WTC11 (cell line): ENCODE results near the gene CST9L. TPM values are rescaled to one million over a fixed set of nuclear protein-coding genes. Genes with fewer than 3 reads are reported as not detected.

Source experiments
- ATAC-seq: fragments of 200-7000 bp; cut with Tn5 transposase; 2 replicates; pipeline ENCODE4 v1.10.0; 2021; ENCODE audit warnings: mild to moderate bottlenecking, moderate library complexity
- CTCF ChIA-PET: fragments of 300-600 bp; sonication (Branson Sonifier 250); formaldehyde crosslinking; loops from one replicate; lab custom pipeline; 2021; ENCODE audit warnings: antibody characterized with exemption; lab: Charles Lee
- POLR2A ChIA-PET: fragments of 350-600 bp; sonication (Branson Sonifier 250); formaldehyde crosslinking; loops from one replicate; lab custom pipeline; 2021; ENCODE audit warnings: antibody characterized with exemption; lab: Charles Lee
- DNase-seq: peaks from one replicate; pipeline ENCODE4 v3.0.0; 2021; ENCODE audit warnings: low spot score
- H3K27ac Mint-ChIP-seq: 2 replicates; pipeline ENCODE4 v1.8.0; 2021; ENCODE audit warnings: mixed read lengths
- H3K27me3 Mint-ChIP-seq: 2 replicates; pipeline ENCODE4 v1.8.0; 2021; ENCODE audit warnings: low read depth, mild to moderate bottlenecking, moderate library complexity, mixed read lengths
- H3K36me3 Mint-ChIP-seq: 2 replicates; pipeline ENCODE4 v1.8.0; 2021; ENCODE audit warnings: mixed read lengths
- H3K4me1 Mint-ChIP-seq: 2 replicates; pipeline ENCODE4 v1.8.0; 2022; ENCODE audit warnings: mixed read lengths
- H3K4me3 Mint-ChIP-seq: 2 replicates; pipeline ENCODE4 v1.8.0; 2021; ENCODE audit warnings: mild to moderate bottlenecking, moderate library complexity, mixed read lengths
- H3K9me3 Mint-ChIP-seq: 2 replicates; pipeline ENCODE4 v1.8.0; 2021; ENCODE audit warnings: mixed read lengths
- CDX4 ChIP-seq: fragments of 250-450 bp; sonication (Bioruptor Pico); IDR thresholded peaks from 2 replicates; pipeline ENCODE4 v1.9.0; 2021; ENCODE audit warnings: moderate library complexity, mild to moderate bottlenecking, inconsistent platforms, borderline replicate concordance
- CREB1 ChIP-seq: sonication (generic); formaldehyde crosslinking; IDR thresholded peaks from 2 replicates; pipeline ENCODE4 v1.8.0; 2023; ENCODE audit warnings: mild to moderate bottlenecking, missing genetic modification reagents
- E2F5 ChIP-seq: sonication (generic); formaldehyde crosslinking; IDR thresholded peaks from 2 replicates; pipeline ENCODE4 v1.8.1; 2022; ENCODE audit warnings: mild to moderate bottlenecking, moderate library complexity, missing genetic modification reagents
- ERG ChIP-seq: fragments of 250-450 bp; sonication (Bioruptor Pico); IDR thresholded peaks from 2 replicates; pipeline ENCODE4 v1.8.0; 2021; ENCODE audit warnings: mild to moderate bottlenecking
- ETV6 ChIP-seq: sonication (generic); formaldehyde crosslinking; IDR thresholded peaks from 2 replicates; pipeline ENCODE4 v1.8.1; 2022; ENCODE audit warnings: mild to moderate bottlenecking, missing genetic modification reagents
- GRHL2 ChIP-seq: fragments of 250-450 bp; sonication (Bioruptor Pico); IDR thresholded peaks from 2 replicates; pipeline ENCODE4 v1.8.0; 2022; ENCODE audit warnings: mild to moderate bottlenecking, moderate library complexity; ENCODE audit not compliant: insufficient replicate concordance, severe bottlenecking
- HMGXB4 ChIP-seq: sonication (generic); formaldehyde crosslinking; IDR thresholded peaks from 2 replicates; pipeline ENCODE4 v1.8.1; 2023; ENCODE audit warnings: mild to moderate bottlenecking, moderate library complexity, missing genetic modification reagents
- IRF1 ChIP-seq: sonication (generic); formaldehyde crosslinking; IDR thresholded peaks from 2 replicates; pipeline ENCODE4 v1.8.0; 2023; ENCODE audit warnings: missing genetic modification reagents
- IRF2 ChIP-seq: sonication (generic); formaldehyde crosslinking; IDR thresholded peaks from 2 replicates; pipeline ENCODE4 v1.8.0; 2022; ENCODE audit warnings: low read depth, missing genetic modification reagents, borderline replicate concordance
- MXD4 ChIP-seq: fragments of 250-450 bp; sonication (Bioruptor Pico); IDR thresholded peaks from 2 replicates; pipeline ENCODE4 v1.8.0; 2021; ENCODE audit warnings: mild to moderate bottlenecking, moderate library complexity, borderline replicate concordance
- MYBL2 ChIP-seq: sonication (generic); formaldehyde crosslinking; IDR thresholded peaks from 2 replicates; pipeline ENCODE4 v1.8.1; 2023; ENCODE audit warnings: mild to moderate bottlenecking, moderate library complexity, missing genetic modification reagents
- SP1 ChIP-seq: sonication (generic); formaldehyde crosslinking; conservative IDR thresholded peaks from 2 replicates; pipeline ENCODE4 v1.8.1; 2022; ENCODE audit warnings: missing genetic modification reagents
- TEAD1 ChIP-seq: sonication (generic); formaldehyde crosslinking; IDR thresholded peaks from 2 replicates; pipeline ENCODE4 v1.8.0; 2022; ENCODE audit warnings: mild to moderate bottlenecking, missing genetic modification reagents
- TEAD4 ChIP-seq: sonication (generic); formaldehyde crosslinking; IDR thresholded peaks from 2 replicates; pipeline ENCODE4 v1.8.0; 2022; ENCODE audit warnings: mild to moderate bottlenecking, missing genetic modification reagents
- ZBTB43 ChIP-seq: sonication (generic); formaldehyde crosslinking; IDR thresholded peaks from 2 replicates; pipeline ENCODE4 v1.8.1; 2023; ENCODE audit warnings: mild to moderate bottlenecking, missing genetic modification reagents
- ZNF232 ChIP-seq: sonication (generic); formaldehyde crosslinking; IDR thresholded peaks from 2 replicates; pipeline ENCODE4 v1.8.0; 2022; ENCODE audit warnings: mild to moderate bottlenecking, missing genetic modification reagents
- ZNF281 ChIP-seq: sonication (generic); formaldehyde crosslinking; IDR thresholded peaks from 2 replicates; pipeline ENCODE4 v1.8.0; 2023; ENCODE audit warnings: mild to moderate bottlenecking, missing genetic modification reagents
- ZNF671 ChIP-seq: fragments of 250-450 bp; sonication (Bioruptor Pico); IDR thresholded peaks from 2 replicates; pipeline ENCODE4 v1.8.0; 2021; ENCODE audit warnings: mild to moderate bottlenecking
- total RNA-seq: library from RNA; stranded (reverse); gene quantifications from 3 replicates; pipeline ENCODE4 v1.2.3, GENCODE V29; 2021

Gene CST9L
- total RNA-seq, 1 experiment from 2014 or later: not detected

- no peak for TF ChIP-seq TEAD4 (CRISPR knock-in tag)
- no peak for TF ChIP-seq MYBL2 (CRISPR knock-in tag)
- no peak for TF ChIP-seq CREB1 (CRISPR knock-in tag)
- TF ChIP-seq ZNF281 (CRISPR knock-in tag): no peak
- TF ChIP-seq E2F5: no peak
- no peak for TF ChIP-seq IRF2
- no peak for TF ChIP-seq GRHL2 (CRISPR knock-in tag)
- no peak for TF ChIP-seq ZNF671
- TF ChIP-seq TEAD1: no peak
- TF ChIP-seq SP1 (CRISPR knock-in tag): no peak
- no peak for TF ChIP-seq ETV6 (CRISPR knock-in tag)
- TF ChIP-seq ERG: no peak
- TF ChIP-seq ZNF232 (CRISPR knock-in tag): no peak
- no peak for TF ChIP-seq CDX4 (CRISPR knock-in tag)
- TF ChIP-seq MXD4 (CRISPR knock-in tag): no peak
- no peak for TF ChIP-seq ZBTB43 (CRISPR knock-in tag)
- no peak for TF ChIP-seq IRF1 (CRISPR knock-in tag)
- TF ChIP-seq HMGXB4 (CRISPR knock-in tag): no peak
- H3K36me3 Mint-ChIP-seq: peaks cover 37% of the 10 kb centered on the region
- H3K9me3 Mint-ChIP-seq: peaks cover 39% of the 10 kb centered on the region
- no peak for DNase-seq
- ATAC-seq: no peak
- no peak overlapping the region for H3K4me3 Mint-ChIP-seq
- H3K27ac Mint-ChIP-seq: no peak overlapping the region
- POLR2A ChIA-PET: no interaction called here
- peaks cover 45% of the 10 kb centered on the region for H3K27me3 Mint-ChIP-seq
- H3K4me1 Mint-ChIP-seq: peaks cover 60% of the 10 kb centered on the region
- CTCF ChIA-PET: interaction anchor here (0.6 kb wide), 1 partner anchor 55 kb away, joined by 3 read pairs; no protein-coding TSS in a partner anchor
These were observed 37.2 kb downstream of the CST9L start for GRCh38 chr20:23530937-23531567.
